Measurements from ENCODE around the gene PGGHG. TPM values are rescaled to one million over a fixed set of nuclear protein-coding genes. Genes with fewer than 3 reads are reported as not detected.
A peak's percentile ranks its signal among the peaks of the same experiment; 100 is the strongest.

The PGGHG gene
- total and polyA plus RNA-seq, 2 of the 13 experiments (the other 11 are each of a cell fraction or from before 2014, with no cell fraction given): 5.9 to 14.8 TPM

- TF ChIP-seq PRDM10 (CRISPR knock-in tag; IDR thresholded peaks at IDR 0.05; ENCODE audit: low read depth) (0 out of 2 replicates have a peak, but pooled peaks have one; percentile 25), CTCF (CRISPR knock-in tag; IDR thresholded peaks at IDR 0.05) (peak; percentile 73), SOX13 (IDR thresholded peaks at IDR 0.05) (no peak), SOX13 (CRISPR knock-in tag; conservative IDR thresholded peaks at IDR 0.05 in 1 of 2, IDR thresholded peaks at IDR 0.05 in 1 of 2) (peak in 1 of 2 experiments; percentile 46; a peak in 1 of 4 replicates), SOX6 (IDR thresholded peaks at IDR 0.05) (no peak), SOX6 (CRISPR knock-in tag; IDR thresholded peaks at IDR 0.05) (no peak), ZNF30 (CRISPR knock-in tag; IDR thresholded peaks at IDR 0.05) (no peak), ATF2 (CRISPR knock-in tag; IDR thresholded peaks at IDR 0.05) (no peak), ELF3 (CRISPR knock-in tag; IDR thresholded peaks at IDR 0.05) (0 out of 2 replicates have a peak, but pooled peaks have one; percentile 11), ZSCAN31 (CRISPR knock-in tag; IDR thresholded peaks at IDR 0.05; ENCODE audit: low read depth) (no peak), ZBTB7A (CRISPR knock-in tag; IDR thresholded peaks at IDR 0.05) (peak; percentile 32; the same call in 1 of the 2 replicates), HDAC1 (CRISPR knock-in tag; IDR thresholded peaks at IDR 0.05) (0 out of 2 replicates have a peak, but pooled peaks have one; percentile 24)
Measured at GRCh38 chr11:304915-305843, 16.3 kb downstream of the PGGHG start (continued).
